Body of pancreas (tissue), 4 donors: Measurements from ENCODE around the gene SLC4A7.

Source experiments
- CTCF ChIP-seq, 7 experiments: fragments of 450-650 bp in 4 of 7; fragments of 200-600 bp in 3 of 7; sonication (generic) in 3 of 7; IDR thresholded peaks; one replicate each; pipeline ENCODE4 v1.5.1; 2016 to 2019; ENCODE audit warnings: antibody characterized with exemption in 7 of 7
- POLR2A ChIP-seq, 3 donors: fragments of 450-650 bp; IDR thresholded peaks; one replicate each; pipeline ENCODE4 v1.6.1; 2016; ENCODE audit warnings: antibody characterized with exemption in 3 of 3, mild to moderate bottlenecking in 2 of 3

- TF ChIP-seq POLR2A (IDR thresholded peaks at IDR 0.05) (no peak), CTCF (IDR thresholded peaks at IDR 0.05) (no peak)
Measured at GRCh38 chr3:27345045-27345444, 139.1 kb downstream of the SLC4A7 start.
